GM13977 (cell line): ENCODE data around the gene ITPR2.

Experiments used
- DNase-seq: peaks from one replicate; pipeline ENCODE4 v3.0.0; 2012; ENCODE audit warnings: low spot score
- CTCF ChIP-seq: IDR thresholded peaks from 2 replicates; pipeline ENCODE4 v1.5.1; 2012; ENCODE audit warnings: mild to moderate bottlenecking, control low read depth; ENCODE audit not compliant: insufficient read depth; ENCODE audit errors: extremely low read depth, missing control alignments
- in situ Hi-C: fragments of 300-500 bp; cut with MboI; formaldehyde crosslinking; loops from one replicate; pipeline ENCODE4 v1.12.0; 2022; ENCODE audit warnings: low sequenced_read_pairs, low pct_unique_long_range_greater_than_20kb, mixed read lengths, inconsistent platforms; ENCODE audit not compliant: unreplicated experiment

The ITPR2 gene

GRCh38 chr12:26429070-26429691 lies 403.8 kb downstream of the ITPR2 start:
- in situ Hi-C loops: no loop called here
- TF ChIP-seq CTCF: no peak
- DNase-seq: no peak

- TF ChIP-seq CTCF: no peak
- no peak for DNase-seq
- in situ Hi-C loops: no loop called here
These were observed 404.6 kb downstream of the ITPR2 start for GRCh38 chr12:26428420-26428819.

- TF ChIP-seq CTCF: no peak
- DNase-seq: no peak
- in situ Hi-C loops: no loop called here
These were observed 406.3 kb downstream of the ITPR2 start for GRCh38 chr12:26426652-26427051.

GRCh38 chr12:26425587-26426260 lies 407.3 kb downstream of the ITPR2 start:
- in situ Hi-C loops: no loop called here
- DNase-seq: peak; percentile 23
- no peak for TF ChIP-seq CTCF

- TF ChIP-seq CTCF: no peak
- in situ Hi-C loops: no loop called here
- DNase-seq: no peak
These were observed 410.1 kb downstream of the ITPR2 start for GRCh38 chr12:26422839-26423398.

GRCh38 chr12:26416550-26416949 lies 416.4 kb downstream of the ITPR2 start:
- no peak for TF ChIP-seq CTCF
- no peak for DNase-seq
- in situ Hi-C loops: no loop called here
